ENCODE results near the gene NFATC1. TPM values are rescaled to one million over a fixed set of nuclear protein-coding genes. Genes with fewer than 3 reads are reported as not detected.
A peak's percentile ranks its signal among the peaks of the same experiment; 100 is the strongest.

NFATC1 gene
- total RNA-seq, 1 donor from 2014 or later, result 0.53 TPM

DNA sequence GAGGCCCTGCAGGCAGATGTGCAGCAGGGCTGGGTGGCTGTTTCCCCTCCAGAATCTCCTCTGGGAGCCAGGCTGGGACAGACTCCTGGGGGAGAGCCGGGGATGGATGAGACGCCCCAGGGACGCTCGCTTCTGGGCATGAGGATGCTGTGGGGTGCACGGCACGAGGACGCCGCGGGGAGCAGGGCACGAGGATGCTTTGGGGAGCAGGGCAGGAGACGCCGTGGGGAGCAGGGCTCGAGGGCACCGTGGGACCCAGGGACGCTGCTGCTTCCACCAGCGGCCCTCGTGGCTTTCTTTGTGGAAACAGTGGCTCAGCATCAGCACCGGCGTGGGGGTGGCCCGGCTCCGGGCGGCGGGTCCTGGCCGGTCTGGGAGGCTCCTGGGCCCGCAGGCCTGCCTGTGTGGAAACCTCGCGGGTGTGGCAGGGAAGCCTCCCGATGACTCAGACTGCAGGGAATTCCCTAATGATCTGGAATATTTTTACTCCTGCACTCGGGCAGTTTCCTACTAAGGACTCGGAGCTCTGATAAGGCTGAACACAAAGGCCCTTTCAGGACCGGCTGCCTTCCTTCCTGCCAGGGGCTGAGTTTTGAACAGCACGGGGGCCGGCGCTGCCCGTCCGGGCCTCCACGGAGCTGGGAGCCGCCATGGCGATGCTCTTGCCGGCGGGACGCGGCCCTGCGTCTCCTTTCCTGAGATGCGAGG, 62.6 kb downstream of the NFATC1 start:
- Histone ChIP-seq H3K36me3 (ENCODE audit: control insufficient read depth, insufficient read depth, low read length) (no peaks in the 10 kb centered on the region), H3K27me3 (ENCODE audit: control insufficient read depth, insufficient read depth, low read length) (no peaks in the 10 kb centered on the region), H3K4me3 (ENCODE audit: low read depth, low read length) (no peak overlapping the region)
- DNase-seq (ENCODE audit: low read depth) (peak; percentile 75), FAIRE-seq (no peak)
- TF ChIP-seq CTCF (IDR thresholded peaks at IDR 0.05; ENCODE audit: insufficient read depth, low read length, severe bottlenecking), result no peak

DNA sequence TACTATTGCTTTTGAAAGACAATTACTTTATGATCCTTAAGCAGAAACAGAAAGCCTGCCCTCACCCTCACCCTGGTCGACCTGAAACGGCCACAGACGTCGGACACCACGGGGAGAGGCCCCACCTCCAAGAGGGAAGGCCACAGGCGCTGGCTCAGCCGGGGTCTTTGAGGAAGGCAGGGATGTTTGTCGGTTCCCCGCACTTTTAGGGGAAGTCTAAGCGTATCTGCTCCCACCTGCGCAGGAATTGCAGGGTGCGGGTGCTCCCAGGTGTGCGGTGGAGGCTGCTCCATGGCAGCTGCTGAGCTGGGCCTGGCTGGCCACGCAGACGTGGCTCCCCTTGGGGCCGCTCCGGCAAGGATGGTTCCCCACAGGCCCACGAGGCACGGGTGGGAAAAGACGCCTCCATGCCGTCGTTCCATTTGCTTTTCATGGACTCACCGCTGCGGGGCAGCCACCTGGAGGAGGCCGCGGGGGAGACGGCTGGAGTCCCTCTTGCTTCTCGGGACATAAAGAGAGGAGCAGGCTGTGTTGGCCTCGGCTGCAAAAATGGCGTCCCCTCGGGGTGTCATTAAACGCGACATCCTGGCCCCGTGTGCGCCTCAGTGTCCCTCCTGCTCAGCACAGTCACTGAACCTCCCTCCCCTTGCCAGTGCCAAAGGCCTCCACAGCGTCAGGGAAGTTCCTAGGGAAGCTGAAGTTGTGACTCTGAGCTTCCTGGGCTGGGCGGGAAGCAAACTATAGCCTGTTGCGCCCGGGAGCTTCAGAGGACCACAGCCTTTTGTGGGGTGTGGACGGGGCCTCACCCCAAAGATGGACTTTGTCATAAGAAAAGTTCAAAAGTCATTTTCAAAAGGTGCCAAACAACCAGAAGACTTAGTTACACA, 63.4 kb downstream of the NFATC1 start:
- DNase-seq (ENCODE audit: low read depth) (no peak), FAIRE-seq (no peak)
- no peak for TF ChIP-seq CTCF (IDR thresholded peaks at IDR 0.05; ENCODE audit: insufficient read depth, low read length, severe bottlenecking)
- Histone ChIP-seq H3K36me3 (ENCODE audit: control insufficient read depth, insufficient read depth, low read length) (no peaks in the 10 kb centered on the region), H3K27me3 (ENCODE audit: control insufficient read depth, insufficient read depth, low read length) (no peaks in the 10 kb centered on the region), H3K4me3 (ENCODE audit: low read depth, low read length) (no peak overlapping the region)

- Histone ChIP-seq H3K27me3 (ENCODE audit: control insufficient read depth, insufficient read depth, low read length) (no peaks in the 10 kb centered on the region), H3K4me3 (ENCODE audit: low read depth, low read length) (no peak overlapping the region), H3K36me3 (ENCODE audit: control insufficient read depth, insufficient read depth, low read length) (no peaks in the 10 kb centered on the region)
- TF ChIP-seq CTCF (IDR thresholded peaks at IDR 0.05; ENCODE audit: insufficient read depth, low read length, severe bottlenecking), result no peak
- DNase-seq (ENCODE audit: low read depth) (no peak), FAIRE-seq (no peak)
These were observed 64.3 kb downstream of the NFATC1 start for GRCh38 chr18:79459946-79460480.

DNA sequence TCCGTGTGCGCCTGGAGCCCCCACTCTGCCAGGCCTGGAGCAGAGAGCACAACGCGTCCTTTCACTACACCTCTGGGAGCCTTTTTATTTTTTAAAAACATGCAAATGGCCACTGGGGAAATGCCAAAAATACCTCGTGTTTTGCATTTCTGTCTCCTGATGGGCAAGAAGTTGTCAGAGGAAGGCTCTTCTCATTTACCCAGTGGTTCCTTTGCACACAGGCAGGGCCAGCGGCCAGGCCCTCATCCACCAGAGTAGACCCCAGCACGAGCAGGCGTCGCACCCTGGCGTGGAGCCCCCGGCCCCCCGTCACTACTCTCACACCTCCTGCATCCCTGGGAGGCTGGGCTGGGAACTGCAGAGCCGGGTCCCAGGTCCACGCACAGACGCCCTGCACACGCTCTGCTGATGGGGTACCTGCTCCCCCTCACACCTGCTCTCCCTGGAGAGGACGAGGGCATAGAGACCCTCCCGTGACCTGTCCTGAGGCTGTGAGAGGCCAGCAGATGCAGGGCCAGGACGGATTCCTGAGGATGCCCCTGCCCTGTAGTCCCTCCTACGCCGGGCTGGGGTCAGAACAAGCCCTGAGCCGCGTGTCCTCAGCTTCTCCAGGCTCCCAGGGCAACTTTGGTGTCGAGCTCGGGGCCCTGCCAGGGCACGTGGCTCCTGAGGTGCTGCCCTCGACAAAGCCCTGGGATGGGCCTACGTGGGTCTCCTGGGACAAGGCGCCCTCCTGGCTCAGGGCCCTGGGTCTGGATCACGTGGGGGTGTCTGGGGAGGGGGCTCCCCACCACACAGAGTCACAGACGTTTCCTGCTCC, 65.0 kb downstream of the NFATC1 start:
- no peak for TF ChIP-seq CTCF (IDR thresholded peaks at IDR 0.05; ENCODE audit: insufficient read depth, low read length, severe bottlenecking)
- H3K36me3 ChIP-seq (ENCODE audit: control insufficient read depth, insufficient read depth, low read length), result no peaks in the 10 kb centered on the region
- H3K27me3 ChIP-seq (ENCODE audit: control insufficient read depth, insufficient read depth, low read length), result no peaks in the 10 kb centered on the region
- no peak for FAIRE-seq
- no peak for DNase-seq (ENCODE audit: low read depth)
- H3K4me3 ChIP-seq (ENCODE audit: low read depth, low read length), result no peak overlapping the region

DNA sequence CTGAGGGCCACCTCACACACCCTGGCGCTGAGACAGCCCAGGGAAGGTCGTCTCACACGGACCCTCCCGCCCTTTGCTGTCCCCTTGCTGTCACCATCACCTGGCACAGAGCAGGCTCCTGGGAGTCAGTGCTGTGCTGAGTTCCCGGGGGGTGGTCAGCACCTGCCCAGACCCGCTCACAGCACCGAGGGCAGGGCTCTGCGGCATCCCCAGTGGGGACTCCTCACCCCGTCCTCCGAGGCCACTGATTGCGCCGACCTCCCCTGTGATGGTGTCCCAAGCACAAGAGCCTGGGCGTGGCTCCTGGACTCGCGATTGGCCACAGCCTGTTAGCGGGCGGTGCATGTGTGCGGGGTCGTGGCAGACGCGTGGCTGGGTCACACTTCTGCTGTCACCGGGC, 65.9 kb downstream of the NFATC1 start:
- no peaks in the 10 kb centered on the region for H3K36me3 ChIP-seq (ENCODE audit: control insufficient read depth, insufficient read depth, low read length)
- no peak overlapping the region for H3K4me3 ChIP-seq (ENCODE audit: low read depth, low read length)
- DNase-seq (ENCODE audit: low read depth) (no peak), FAIRE-seq (no peak)
- H3K27me3 ChIP-seq (ENCODE audit: control insufficient read depth, insufficient read depth, low read length), result no peaks in the 10 kb centered on the region
- TF ChIP-seq CTCF (IDR thresholded peaks at IDR 0.05; ENCODE audit: insufficient read depth, low read length, severe bottlenecking), result no peak
